ENCODE results near the gene ATAD5.
"Not testable (repeated sequence)": the region's sequence is repeated elsewhere in the genome, so short reads cannot be mapped to it uniquely, and the experiment has no call there.

ATAD5 gene, protein sequence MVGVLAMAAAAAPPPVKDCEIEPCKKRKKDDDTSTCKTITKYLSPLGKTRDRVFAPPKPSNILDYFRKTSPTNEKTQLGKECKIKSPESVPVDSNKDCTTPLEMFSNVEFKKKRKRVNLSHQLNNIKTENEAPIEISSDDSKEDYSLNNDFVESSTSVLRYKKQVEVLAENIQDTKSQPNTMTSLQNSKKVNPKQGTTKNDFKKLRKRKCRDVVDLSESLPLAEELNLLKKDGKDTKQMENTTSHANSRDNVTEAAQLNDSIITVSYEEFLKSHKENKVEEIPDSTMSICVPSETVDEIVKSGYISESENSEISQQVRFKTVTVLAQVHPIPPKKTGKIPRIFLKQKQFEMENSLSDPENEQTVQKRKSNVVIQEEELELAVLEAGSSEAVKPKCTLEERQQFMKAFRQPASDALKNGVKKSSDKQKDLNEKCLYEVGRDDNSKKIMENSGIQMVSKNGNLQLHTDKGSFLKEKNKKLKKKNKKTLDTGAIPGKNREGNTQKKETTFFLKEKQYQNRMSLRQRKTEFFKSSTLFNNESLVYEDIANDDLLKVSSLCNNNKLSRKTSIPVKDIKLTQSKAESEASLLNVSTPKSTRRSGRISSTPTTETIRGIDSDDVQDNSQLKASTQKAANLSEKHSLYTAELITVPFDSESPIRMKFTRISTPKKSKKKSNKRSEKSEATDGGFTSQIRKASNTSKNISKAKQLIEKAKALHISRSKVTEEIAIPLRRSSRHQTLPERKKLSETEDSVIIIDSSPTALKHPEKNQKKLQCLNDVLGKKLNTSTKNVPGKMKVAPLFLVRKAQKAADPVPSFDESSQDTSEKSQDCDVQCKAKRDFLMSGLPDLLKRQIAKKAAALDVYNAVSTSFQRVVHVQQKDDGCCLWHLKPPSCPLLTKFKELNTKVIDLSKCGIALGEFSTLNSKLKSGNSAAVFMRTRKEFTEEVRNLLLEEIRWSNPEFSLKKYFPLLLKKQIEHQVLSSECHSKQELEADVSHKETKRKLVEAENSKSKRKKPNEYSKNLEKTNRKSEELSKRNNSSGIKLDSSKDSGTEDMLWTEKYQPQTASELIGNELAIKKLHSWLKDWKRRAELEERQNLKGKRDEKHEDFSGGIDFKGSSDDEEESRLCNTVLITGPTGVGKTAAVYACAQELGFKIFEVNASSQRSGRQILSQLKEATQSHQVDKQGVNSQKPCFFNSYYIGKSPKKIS (N-terminal part only)

DNA sequence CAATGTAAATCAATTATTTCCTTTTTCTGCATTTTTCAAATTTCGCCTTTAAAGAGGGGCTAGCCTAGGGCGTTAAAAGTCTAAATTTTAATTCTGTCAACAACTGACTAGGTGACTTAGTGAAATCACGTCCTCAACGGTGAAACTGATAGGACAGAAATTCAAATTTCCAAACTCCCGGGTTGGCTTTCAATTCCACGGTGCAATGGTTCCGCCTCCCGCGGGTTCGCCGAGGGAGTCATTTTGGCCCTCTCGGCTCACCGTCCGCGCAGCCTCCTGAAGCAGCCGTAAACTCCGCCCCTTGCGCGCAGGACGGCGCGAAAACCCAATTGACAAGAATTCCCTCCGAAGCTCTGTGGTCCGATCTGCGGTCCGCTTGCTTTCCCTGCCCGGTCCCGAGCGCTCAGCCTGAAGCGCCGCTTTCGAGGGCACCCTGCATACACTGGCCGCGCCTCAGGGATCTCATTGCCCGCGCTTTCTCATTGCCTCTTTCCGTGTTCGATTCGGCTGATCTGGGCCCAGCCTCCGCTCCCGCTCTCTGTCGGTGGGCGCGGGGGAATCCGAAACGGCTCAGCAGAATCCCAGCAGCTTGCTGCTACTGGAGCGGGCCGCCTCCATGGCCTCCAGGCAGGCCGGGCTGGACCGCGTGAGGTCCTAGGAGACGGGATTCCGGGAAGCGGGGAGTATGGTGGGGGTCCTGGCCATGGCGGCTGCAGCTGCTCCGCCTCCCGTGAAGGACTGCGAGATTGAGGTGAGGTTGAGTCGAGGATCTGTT lies at the start of gene ATAD5:
TSS of gene ATAD5 (plus strand) at position 304 of the 775 bp plus-strand sequence. CDS start at position 686, 382 bp downstream.
- DNase-seq = peak; percentile 16 to 94 (median 78)

DNA sequence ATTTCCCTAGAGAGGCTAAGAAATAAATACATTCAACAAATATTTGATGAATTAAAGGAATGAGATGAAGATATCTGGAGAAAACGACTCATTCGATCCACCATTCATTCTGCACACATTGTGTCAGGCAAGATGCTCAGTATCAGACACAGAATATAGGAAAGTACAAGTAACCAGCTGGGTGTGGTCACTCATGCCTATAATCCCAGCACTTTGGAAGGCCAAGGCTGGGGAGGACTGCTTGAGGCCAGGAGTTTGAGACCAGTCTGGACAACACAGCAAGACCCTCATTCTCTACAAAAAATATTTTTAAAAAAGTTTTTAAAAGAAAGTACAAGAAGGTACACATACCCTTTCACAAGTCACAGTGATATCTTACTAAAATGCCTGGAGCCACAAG lies 49.6 kb upstream of the ATAD5 start:
- no peak for DNase-seq

DNA sequence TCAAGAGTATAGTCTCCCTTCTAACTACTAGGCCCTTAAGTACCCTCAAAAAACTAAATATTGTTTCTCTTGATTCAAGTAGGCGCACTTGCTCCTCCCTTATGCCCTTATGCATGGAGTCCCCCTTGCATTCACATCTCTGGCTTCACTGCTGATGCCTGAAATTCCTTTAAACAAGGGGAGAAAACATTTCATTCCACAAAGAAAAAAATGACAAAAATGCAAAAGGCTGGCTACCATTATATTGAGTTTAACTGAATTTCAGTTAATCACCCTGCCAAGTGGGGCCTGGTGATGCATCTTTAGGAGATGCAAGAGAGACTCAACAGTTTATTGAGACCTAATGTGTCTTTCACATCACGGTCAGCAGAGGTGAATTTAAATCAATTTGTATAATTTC lies 42.8 kb upstream of the ATAD5 start:
- no peak for DNase-seq

DNA sequence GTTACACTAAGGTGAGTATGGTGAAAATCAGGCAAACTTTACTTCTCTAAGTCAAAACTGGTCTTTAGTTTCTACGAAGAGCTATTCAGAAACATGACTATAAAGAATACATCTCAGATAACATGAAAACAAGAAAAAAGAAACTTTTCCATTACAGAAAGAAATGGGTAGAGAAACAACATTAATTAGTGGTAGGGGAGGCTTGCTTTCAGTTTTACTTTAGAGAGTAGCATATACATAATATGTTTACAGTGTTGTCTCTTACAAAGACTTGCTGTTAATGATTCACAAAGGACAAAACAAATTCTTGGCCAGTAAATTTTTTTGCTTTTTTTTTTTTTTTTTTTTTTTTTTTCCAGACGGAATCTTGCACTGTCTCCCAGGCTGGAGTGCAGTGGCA lies 41.5 kb upstream of the ATAD5 start:
- no peak for DNase-seq

DNA sequence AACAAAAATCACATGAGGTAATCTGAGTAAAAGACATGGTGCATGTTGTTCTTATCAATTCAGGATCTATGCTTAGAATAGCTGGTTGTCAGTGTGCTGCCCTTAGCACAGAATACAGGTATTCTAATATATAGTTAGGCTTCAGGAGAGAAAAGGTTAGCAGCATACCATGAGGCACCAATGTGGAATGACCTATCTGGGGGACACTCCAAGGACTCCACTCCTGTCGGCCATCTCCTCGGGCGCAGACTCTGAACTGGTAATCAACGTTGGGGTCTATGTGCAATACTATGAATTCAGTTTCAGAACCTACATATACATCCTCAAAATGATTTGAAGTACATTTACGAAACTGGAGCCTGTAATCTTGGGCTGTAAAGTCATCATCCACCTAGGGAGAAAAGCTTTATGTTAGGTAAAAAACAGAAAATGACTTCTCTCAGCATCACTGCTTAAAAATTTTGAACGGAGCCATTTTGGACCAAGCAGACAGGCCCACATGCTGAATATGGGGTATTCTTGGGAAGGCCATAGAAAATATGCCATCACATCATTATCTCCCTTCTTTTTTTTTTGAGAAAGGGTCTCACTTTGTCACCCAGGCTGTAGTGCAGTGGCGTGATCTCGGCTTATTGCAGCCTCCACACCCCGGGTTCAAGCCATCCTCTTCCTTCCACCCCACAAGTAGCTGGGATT lies 38.3 kb upstream of the ATAD5 start:
- no peak for DNase-seq

DNA sequence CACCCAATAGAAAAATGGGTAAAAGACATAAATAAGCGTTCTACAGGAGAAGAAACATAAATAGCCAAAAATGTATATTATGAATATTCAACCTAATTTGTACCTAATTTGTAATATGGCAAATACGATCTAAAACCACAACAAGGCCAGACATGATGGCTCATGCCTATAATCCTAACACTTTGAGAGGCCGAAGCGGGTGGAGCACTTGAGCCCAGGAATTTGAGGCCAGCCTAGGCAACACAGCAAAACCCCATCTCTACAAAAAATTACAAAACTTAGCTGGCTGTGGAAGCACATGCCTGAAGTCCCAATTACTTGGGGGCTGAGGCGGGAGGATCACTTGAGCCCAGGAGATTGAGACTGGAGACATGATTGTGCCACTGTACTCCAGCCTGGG lies 37.4 kb upstream of the ATAD5 start:
- no peak for DNase-seq

DNA sequence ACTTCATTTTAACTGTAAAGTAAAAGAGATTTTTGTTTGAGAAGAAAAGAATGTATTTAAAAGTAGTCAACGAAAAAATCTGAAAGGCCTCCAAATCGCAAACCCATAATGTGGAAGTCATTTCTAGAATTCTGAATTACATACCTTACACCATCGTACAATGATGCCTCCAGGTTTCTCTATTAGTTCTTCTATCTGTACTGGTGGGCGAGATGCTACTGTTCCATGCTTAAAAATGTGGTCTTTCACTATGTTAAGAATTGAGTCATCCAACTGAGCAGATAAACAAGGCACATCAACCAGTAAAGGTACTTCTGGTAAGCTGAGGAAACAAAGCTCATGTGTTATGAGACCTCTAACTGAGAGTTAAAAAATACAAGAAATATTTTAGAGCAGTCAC lies 35.8 kb upstream of the ATAD5 start:
- DNase-seq = no peak

DNA sequence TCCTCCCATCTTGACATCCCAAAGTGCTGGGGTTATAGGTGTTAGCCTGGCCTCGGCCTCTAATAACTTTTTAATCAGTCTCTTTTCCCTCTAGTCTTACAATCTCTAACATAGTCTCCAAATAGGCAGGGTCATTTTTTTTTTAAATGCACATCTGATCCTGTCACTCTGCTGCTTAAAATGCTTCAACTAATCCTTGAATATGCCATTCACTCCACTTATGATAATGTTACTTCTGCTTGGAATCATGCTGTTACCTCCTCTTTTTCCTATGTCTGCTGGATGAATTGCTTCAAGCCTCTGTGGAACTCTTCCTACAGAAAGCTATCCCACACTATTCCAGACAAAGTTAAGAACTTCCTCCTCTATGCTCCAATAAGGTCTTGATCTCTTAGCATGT lies 30.1 kb upstream of the ATAD5 start:
- no peak for DNase-seq

DNA sequence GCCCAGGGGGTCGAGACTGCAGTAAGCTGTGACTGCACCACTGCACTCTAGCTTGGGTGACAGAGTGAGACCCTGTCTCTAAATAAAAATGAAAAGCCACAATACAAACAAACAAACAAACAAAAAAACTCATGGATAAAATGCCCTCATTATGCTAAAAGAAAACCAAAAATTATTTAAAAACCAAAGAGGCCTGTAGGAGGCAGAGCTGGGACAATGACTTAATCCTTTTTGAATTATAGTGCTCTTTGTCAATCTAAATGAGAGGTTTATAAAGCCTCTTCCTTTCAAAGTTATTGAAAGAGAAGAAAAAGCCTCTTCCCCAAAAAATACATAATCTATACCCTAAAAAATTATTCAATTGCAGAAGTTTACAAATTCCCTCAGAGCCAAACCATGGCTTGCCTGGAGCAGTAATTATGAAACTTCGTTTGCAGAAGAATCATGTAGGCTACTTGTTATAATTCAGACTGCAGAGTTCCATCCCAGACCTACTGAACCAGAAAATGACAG lies 25.8 kb upstream of the ATAD5 start:
- no peak for DNase-seq

DNA sequence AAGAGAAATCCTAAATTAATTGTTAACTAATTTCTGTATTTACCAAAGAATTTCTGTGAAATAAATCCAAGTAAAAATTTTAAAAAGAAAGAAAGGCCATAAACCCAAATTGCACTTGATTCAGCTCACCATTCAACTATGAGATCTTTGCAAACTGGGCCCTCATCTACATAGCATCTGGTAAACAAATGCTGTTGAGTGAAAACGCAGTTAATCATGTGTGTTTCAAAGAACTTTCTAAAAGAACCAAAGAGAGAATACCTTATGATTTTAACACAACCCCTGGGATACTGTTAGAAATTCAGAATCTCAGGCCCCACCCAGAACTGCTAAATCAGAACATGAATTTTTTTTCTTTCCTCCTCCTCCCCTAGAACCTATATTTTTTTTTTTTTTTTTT lies 23.9 kb upstream of the ATAD5 start:
- DNase-seq = no peak

DNA sequence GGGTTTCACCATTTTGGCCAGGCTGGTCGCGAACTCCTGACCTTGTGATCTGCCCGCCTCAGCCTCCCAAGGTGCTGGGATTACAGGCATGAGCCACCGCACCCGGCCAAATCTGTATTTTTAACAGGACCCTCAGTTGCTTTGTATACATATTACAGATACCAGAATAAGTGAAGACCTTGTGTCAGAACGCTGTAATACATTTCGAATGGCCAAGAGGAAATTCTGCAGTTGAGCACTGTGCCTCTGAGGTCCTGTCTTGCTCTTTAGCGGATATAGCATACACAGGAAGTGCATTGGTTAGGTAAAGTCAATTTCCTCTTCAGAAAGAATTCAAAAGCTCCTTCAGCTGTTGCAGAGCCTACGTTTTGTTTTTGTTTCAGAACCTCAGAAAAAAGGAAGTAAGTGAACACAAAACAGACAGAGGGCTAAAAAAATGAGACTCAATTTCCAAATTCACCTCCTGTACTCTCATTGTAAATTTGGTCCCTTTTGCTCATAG lies 22.9 kb upstream of the ATAD5 start:
- no peak for DNase-seq

DNA sequence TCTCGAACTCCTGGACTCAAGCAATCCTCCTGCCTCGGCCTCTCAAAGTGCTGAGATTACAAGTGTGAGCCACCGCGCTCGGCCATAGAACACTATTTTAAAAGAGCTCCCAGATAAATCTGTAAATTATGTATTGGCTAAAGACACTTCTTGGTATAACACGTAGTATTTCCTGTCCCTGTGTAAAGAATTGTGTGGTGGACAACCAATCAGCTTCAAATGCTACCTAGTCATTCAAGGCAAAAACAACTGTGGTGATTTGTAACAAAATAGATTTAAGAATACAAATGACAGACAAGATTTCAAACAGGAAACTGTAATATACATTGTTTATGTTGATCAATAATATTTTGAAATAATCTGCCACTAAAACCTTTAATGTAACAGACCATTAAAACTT lies 21.9 kb upstream of the ATAD5 start:
- DNase-seq = no peak

DNA sequence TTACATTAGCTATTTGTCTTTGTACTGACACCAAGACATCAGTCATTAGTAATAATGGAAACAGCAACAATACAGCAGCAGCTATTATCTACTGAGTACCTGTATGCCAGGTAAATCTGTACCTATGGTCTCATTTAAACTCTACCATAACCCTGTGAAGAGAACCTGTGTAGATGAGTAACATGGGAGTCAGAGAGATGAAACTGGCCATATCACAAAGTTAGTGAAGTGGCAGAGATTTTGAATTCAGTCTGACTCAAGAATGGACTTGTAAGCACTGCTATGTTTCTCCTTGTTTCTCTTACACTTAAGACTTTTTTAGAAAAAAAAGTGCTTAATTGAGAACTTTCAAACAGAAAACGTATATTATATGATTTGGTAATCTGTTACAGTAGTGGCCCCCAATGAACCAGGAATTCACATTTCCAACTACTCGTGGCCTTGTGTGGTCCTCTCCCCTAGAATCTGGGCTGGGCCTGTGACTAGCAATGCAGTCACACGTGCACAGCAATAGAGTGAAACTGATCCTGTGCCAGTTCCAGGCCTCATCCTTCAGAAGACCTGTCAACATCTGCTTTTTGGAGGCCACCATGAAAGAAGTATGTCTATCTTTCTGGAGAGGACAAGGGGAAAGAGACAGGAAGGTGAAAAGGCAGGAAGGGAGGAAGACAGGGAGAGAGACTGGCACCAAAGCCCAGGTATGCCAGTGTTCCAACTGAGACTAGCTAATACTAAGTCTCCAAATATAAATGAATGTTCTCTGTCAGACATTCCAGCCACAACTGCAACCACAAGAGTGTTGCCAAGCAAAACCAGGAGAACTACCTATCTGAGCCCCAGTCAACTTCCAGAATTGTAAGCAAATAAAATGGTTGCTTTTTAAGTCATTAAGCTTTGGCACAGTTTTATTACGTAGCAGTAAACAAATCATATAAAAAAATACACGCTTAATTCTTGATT lies 19.3 kb upstream of the ATAD5 start:
- no peak for DNase-seq

DNA sequence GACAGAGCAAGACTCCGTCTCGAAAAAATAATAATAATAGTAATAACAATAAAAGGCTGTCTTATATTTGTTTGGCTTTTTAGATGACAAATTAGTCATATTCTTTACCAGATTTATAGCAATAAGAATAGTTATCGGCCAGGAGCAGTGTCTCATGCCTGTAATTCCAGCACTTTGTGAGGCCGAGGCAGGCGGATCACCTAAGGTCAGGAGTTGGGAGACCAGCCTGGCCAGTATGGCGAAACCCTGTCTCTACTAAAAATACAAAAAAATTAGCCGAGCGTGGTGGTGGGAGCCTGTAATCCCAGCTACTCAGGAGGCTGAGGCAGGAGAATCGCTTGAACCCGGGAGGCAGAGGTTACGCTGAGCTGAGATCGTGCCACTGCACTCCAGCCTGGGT lies 17.5 kb upstream of the ATAD5 start:
- not testable (repeated sequence) for DNase-seq

DNA sequence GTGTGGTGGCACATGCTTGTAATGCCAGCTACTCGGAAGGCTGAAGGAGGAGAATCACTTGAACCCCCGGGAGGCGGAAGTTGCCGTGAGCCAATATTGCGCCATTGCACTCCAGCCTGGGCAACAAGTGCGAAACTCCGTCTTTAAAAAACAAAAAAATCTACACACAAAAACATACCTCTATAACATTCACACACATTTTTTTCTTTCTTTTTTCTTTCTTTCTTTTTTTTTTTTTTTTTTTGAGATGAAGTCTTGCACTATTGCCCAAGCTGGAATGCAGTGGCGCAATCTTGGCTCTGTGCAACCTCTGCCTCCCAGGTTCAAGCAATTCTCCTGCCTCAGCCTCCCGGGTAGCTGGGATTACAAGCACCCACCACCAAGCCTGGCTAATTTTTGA lies 16.9 kb upstream of the ATAD5 start:
- not testable (repeated sequence) for DNase-seq

DNA sequence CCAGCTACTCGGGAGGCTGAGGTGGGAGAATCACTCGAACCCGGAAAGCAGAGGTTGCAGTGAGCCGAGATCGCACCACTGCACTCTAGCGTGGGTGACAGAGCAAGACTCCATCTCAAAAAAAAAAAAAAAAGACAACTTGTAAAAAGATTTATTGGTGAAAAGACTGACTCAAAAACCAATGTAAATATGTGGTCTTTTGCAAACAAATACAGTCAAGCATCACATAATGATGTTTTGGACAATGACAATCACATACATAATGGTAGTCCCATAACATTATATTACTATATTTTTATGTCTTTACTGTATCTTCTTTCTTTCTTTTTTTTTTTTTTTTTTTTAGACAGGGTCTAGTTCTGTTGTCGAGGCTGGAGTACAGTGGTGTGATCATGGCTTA lies 15.6 kb upstream of the ATAD5 start:
- DNase-seq = no peak

DNA sequence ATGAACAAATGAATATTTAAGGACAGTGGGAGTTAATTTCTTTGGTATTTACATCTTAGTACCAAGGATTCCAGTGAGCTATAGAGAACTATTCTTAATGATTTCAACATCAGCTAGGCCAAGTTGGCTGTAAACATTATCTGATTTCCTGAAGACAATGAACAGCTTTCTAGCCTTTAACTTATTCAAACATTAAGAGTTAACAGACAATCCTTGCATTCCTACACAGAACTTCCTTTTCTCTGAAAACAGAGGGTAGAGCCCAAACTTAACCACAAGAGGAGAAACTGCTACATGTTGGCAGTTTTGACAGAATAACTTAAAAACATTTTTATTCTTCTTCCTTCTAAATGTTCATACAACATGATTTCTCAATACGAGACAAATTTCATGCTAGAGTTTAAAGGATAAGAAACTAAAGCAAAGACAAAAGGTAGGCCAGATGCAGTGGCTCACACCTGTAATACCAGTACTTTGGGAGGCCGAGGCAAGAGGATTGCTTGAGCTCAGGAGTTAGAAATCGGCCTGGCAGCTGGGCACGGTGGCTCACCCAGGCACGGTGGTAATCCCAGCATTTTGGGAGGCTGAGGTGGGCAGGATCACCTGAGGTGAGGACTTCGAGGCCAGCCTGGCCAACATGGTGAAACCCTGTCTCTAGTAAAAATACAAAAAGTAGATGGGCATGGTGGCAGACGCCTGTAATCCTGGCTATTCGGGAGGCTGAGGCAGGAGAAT lies 11.6 kb upstream of the ATAD5 start:
- no peak for DNase-seq
